ENCODE results near the gene KRABD2.

Gene KRABD2

GRCh38 chr17:8366231-8366630, 10.3 kb downstream of the KRABD2 start:
- Histone ChIP-seq H3K79me2 (replicated peaks; ENCODE audit: insufficient read depth) (no peaks in the 10 kb centered on the region), H3K4me1 (ENCODE audit: insufficient read depth) (peaks cover under 1% of the 10 kb centered on the region; the same call in 1 of the 2 replicates), H3K27ac (ENCODE audit: low read depth) (no peak overlapping the region), H3K4me2 (no peak overlapping the region), H3F3A (replicated peaks; ENCODE audit: low read depth) (no peaks in the 10 kb centered on the region), H3K27me3 (ENCODE audit: insufficient read depth) (no peaks in the 10 kb centered on the region), H3K4me3 (no peak overlapping the region), H3K36me3 (ENCODE audit: insufficient read depth) (peaks cover 11% of the 10 kb centered on the region; the same call in 1 of the 2 replicates), H3K9me2 (ENCODE audit: insufficient read depth) (peaks cover 5% of the 10 kb centered on the region; the same call in 1 of the 2 replicates), H2AFZ (no peak overlapping the region), H4K20me1 (replicated peaks; ENCODE audit: insufficient read depth) (no peaks in the 10 kb centered on the region)
- H3K4me1 Mint-ChIP-seq: peaks cover under 1% of the 10 kb centered on the region
- H3K36me3 Mint-ChIP-seq (ENCODE audit: low read depth): peaks cover 20% of the 10 kb centered on the region
- no peaks in the 10 kb centered on the region for H3K9me3 Mint-ChIP-seq
- DNase-seq (ENCODE audit: low spot score) (no peak), ATAC-seq (no peak)
- no peak for TF ChIP-seq NANOG (IDR thresholded peaks at IDR 0.05; ENCODE audit: borderline replicate concordance)
- TF ChIP-seq ZNF114 (CRISPR knock-in tag; IDR thresholded peaks at IDR 0.05): no peak
- TF ChIP-seq ZNF331 (CRISPR knock-in tag; IDR thresholded peaks at IDR 0.05; ENCODE audit: low read depth): no peak
- no peak for TF ChIP-seq CTCF (conservative IDR thresholded peaks at IDR 0.05; ENCODE audit: low read depth in 2 of 2)
- TF ChIP-seq, protein P1, sequence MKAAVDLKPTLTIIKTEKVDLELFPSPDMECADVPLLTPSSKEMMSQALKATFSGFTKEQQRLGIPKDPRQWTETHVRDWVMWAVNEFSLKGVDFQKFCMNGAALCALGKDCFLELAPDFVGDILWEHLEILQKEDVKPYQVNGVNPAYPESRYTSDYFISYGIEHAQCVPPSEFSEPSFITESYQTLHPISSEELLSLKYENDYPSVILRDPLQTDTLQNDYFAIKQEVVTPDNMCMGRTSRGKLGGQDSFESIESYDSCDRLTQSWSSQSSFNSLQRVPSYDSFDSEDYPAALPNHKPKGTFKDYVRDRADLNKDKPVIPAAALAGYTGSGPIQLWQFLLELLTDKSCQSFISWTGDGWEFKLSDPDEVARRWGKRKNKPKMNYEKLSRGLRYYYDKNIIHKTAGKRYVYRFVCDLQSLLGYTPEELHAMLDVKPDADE (IDR thresholded peaks at IDR 0.05): no peak
- no peak for TF ChIP-seq JUNB (IDR thresholded peaks at IDR 0.05; ENCODE audit: unreplicated experiment)
- no peak for TF ChIP-seq EZH2phosphoT487 (IDR thresholded peaks at IDR 0.05; ENCODE audit: unreplicated experiment)
- no peak for TF ChIP-seq REST (IDR thresholded peaks at IDR 0.05; ENCODE audit: unreplicated experiment)
- TF ChIP-seq EZH2 (IDR thresholded peaks at IDR 0.05; ENCODE audit: low read depth, unreplicated experiment): no peak
- TF ChIP-seq STAT1 (IDR thresholded peaks at IDR 0.05; ENCODE audit: unreplicated experiment): no peak
- H3K27ac Mint-ChIP-seq: no peak overlapping the region
- H3K4me3 Mint-ChIP-seq: no peak overlapping the region
- peaks cover 3% of the 10 kb centered on the region for H3K27me3 Mint-ChIP-seq (ENCODE audit: insufficient read depth, low read depth, poor library complexity)

Measured in GM23338 (cell line).